CD4-positive, alpha-beta T cell treated with Interleukin-10 for 1 hour (primary cell): Measurements from ENCODE around the gene TDP1.

Experiments used
- DNase-seq: peaks from one replicate; pipeline ENCODE4 v3.0.0-alpha.2; 2020

TDP1 gene

GRCh38 chr14:89947344-89947743 lies 8.4 kb upstream of the TDP1 start:
- no peak for DNase-seq

GRCh38 chr14:89952576-89952975 lies 3.2 kb upstream of the TDP1 start:
- DNase-seq: no peak

GRCh38 chr14:89953602-89954001 lies 2.1 kb upstream of the TDP1 start:
- no peak for DNase-seq

- DNase-seq: peak; percentile 97
These were observed 1.4 kb upstream of the TDP1 start, which contains the start of gene EFCAB11 for GRCh38 chr14:89954070-89955021. EFCAB11 (minus strand) TSS chr14:89954730; CDS start chr14:89954660, 70 bp downstream.

DNA sequence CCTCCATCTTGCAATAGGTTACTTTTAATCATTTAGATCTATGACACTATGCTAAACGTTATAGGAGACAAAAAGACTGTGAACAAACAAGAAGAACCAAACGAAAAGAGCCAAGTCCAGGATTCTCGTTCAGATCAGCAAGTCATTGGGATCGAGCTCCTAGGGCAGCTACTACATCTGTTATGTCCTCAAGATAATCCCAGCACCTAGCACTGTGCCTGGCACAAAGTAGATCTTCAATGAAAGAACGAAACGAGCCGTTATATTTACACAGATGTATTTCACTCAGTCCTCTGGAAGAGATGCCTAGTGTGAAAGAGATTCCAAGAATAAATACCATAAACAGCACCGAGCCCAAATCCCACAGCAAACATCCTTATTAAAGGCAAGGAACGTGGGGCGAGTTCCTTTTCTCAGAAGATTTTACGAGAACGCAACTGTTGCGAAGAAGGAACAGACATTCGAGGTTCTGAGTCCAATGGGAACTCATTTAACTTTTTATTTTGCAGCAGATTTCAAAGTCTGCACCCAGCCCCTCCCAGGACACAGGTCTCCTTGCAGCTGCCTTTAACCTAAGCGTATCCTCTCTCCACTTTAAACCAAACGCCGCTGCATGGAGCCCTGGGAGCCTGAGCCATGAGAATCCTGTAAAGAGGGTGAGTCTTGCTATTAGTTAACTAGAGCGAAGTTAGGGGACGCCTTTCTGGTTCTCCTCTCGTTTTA lies 544 bp upstream of the TDP1 start:
- DNase-seq: no peak

GRCh38 chr14:89956661-89957009 lies 908 bp downstream of the TDP1 start:
- DNase-seq: no peak

GRCh38 chr14:89957376-89957775 lies 1.6 kb downstream of the TDP1 start:
- no peak for DNase-seq

DNA sequence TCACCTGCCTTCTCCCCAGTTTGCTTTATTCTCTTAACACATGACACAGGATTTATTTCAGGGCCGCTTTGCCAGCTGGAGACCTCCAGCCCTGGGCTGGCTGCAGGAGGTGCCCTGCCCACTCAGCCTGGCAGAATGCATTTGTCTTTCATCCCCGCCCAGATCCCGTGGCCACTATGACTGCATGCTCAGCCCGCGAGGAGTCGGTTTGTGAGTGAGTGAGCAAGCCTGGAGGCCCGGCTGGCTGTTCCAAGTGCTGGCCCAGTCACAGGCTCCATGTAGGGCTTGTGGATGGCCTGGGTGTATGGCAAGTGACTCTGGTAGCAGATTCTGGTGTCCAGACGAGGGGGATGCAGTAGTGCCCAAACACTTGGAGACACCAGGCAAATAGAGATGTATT lies 2.1 kb downstream of the TDP1 start:
- DNase-seq: no peak

- DNase-seq: no peak
These were observed 3.2 kb downstream of the TDP1 start for GRCh38 chr14:89958966-89959365.

- peak; percentile 34 for DNase-seq
These were observed 4.2 kb downstream of the TDP1 start for GRCh38 chr14:89959853-89960445.

- no peak for DNase-seq
These were observed 5.2 kb downstream of the TDP1 start for GRCh38 chr14:89960914-89961313.

GRCh38 chr14:89963288-89963978 lies 7.7 kb downstream of the TDP1 start:
- DNase-seq: no peak

DNA sequence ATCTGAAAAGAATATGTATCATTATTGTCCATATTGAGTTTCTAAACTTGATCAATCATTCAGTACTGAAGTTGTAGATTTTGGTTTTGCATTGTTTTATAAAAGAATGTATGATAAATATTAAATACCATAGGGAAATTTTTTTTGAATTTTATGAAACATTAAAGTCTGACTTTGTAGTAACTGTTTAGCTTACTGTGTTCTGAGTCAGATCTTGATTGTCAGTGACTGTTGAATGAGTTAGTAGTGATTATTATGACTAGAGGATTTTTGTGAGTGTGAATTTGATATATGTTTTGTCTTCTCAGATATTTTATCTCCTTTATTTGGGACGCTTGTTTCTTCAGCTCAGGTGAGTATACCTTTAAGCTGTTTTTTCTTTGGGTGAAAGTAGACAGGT lies 10.1 kb downstream of the TDP1 start:
- no peak for DNase-seq

DNA sequence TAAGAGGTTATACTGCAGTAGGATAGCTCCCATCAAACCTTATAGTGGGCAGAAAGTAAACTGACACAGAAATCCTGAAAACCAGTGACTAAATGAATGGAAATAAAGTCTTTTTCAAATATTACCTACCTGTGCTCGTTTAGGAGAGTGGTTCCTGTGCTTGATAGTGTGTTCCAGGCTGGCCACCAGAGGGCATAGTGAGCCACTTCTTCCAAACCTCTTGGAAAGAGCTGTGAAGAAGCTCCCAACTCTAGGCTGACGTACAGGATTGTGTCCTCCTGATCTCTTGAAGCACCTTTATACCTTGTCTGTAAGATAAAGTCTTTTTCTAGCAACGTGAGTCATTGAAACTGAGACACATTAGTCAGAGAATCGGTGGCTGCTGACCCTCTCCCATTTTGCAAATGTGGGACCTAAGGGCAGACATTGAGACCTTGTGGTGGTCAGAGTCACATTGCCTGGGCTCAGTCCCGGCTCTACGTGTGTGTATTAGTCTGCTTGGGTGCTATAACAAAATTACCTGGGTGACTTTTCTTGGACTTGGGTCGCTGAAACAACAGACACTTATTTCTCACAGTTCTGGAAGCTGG lies 17.6 kb downstream of the TDP1 start:
- peak; percentile 51 for DNase-seq

GRCh38 chr14:89977668-89978067 lies 21.9 kb downstream of the TDP1 start:
- DNase-seq: no peak

DNA sequence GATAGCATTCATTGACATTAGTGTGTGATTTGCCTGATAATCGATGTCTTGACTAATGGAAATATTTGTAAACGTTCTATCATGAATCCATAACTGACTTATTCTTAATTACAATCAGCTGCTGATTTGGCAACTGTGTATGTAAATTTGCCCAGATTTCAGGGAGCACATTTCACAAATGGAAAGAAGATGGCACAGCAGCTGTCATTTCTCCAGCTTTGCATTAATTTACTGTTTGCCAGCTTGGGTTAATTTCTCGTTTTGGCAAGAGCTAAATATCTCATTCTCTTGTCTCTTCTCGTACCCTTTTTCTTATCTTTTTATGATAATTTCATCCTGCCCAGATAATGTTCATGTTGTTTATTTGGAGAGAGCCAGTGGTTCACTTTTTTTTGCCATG lies 22.9 kb downstream of the TDP1 start:
- DNase-seq: no peak

GRCh38 chr14:89983375-89983774 lies 27.6 kb downstream of the TDP1 start:
- no peak for DNase-seq

DNA sequence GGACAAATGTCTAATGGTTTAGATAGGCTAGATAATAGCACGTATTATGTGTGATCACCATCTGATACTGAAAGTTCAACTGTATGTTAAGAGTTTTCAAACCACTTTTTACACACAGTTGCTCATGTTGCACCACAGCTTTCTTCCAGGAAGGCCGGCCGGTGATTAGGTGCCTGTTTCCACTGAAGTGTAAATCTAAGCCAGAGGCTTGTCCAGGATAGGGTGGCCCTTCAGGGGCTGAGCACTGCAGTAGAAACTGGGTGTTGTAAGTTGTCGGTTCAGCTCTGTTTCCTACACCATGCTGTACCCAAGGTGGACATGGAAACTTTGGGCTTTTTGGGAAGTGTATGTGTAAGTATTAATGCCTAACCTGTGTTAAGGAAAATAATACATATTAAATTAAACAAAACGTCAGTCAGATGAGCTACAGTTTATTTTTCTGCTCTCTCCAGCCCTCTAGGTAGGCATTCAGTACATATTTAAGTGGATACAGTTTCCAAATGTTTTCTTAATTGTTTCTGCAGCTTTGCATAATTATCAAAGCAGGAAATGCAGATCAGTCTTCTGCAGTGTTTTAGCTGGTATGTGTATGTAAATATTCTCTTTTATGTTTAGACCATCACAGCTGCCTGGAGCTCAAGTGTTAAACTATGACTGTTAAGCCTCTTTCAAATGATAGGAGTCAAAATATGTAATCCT lies 30.9 kb downstream of the TDP1 start:
- DNase-seq: no peak

GRCh38 chr14:89987161-89987475 lies 31.4 kb downstream of the TDP1 start:
- no peak for DNase-seq

DNA sequence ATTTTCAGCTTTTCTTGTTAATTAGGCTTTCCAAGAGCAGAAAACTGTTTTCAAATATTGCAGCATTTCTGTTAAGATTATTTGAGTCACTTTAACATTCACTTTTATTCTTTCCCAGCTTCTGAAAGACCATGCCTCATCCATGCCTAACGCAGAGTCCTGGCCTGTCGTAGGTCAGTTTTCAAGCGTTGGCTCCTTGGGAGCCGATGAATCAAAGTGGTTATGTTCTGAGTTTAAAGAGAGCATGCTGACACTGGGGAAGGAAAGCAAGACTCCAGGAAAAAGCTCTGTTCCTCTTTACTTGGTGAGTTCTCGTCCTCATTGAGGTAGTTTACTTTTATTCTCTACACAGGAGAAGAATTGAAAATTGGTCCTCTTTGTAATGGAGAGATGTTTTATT lies 33.1 kb downstream of the TDP1 start:
- no peak for DNase-seq

- no peak for DNase-seq
These were observed 34.5 kb downstream of the TDP1 start for GRCh38 chr14:89990218-89990617.

DNA sequence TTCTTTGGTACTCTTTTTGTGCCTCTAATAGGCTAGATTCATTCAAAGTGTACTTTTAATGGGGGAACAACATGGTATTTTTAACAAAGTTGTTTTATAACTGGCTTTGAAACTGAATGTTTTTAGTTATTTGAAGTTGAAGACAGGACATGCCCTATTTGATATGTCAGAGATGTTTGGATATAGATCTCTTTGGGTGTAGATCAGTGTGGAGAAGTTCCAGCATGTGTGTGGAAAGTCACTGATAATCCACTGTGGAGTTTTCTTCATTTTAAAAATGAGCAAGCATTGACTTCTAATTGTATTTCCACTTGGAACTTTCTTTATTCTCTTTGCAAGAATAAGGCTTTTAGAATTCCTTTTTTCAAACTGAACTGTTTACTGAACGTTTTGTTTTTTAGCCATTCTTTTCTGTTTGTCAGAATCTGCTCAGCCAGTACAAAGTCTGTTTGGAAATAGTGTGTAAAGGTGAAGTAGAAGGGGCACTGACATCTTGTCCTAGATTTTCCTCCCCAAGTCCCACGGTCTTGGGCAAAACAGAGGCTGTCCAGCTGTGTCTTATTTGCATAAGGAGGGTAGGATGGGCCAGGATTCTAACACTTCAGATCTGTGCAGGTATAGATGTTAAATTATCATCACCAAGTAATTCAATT lies 35.0 kb downstream of the TDP1 start:
- no peak for DNase-seq
